Stimulated activated CD4-positive, alpha-beta T cell treated with anti-CD3 and anti-CD28 coated beads, Interleukin-4, amount 100 ng/mL, for 4 hours (primary cell): ENCODE data around the gene PHF21A.

ENCODE experiments used
- DNase-seq, 2 experiments: peaks; one replicate each; pipeline ENCODE4 v3.0.0-alpha.2; 2020

The PHF21A gene

GRCh38 chr11:46121301-46121723, at the start of gene PHF21A:
Gene PHF21A (minus strand): TSS chr11:46121454. CDS start chr11:46084219, 37,235 bp downstream.
- DNase-seq = peak; percentile 87 to 89

GRCh38 chr11:46170797-46171196, 49.5 kb upstream of the PHF21A start:
- no peak for DNase-seq

- DNase-seq = no peak
These were observed 41.4 kb upstream of the PHF21A start for GRCh38 chr11:46162700-46163099.

GRCh38 chr11:46161201-46161600, 39.9 kb upstream of the PHF21A start:
- no peak for DNase-seq

GRCh38 chr11:46160100-46160499, 38.8 kb upstream of the PHF21A start:
- DNase-seq = no peak

GRCh38 chr11:46159680-46160079, 38.4 kb upstream of the PHF21A start:
- no peak for DNase-seq

GRCh38 chr11:46149826-46150225, 28.6 kb upstream of the PHF21A start:
- no peak for DNase-seq

GRCh38 chr11:46149342-46149741, 28.1 kb upstream of the PHF21A start:
- DNase-seq = no peak

- DNase-seq = no peak
These were observed 23.5 kb upstream of the PHF21A start for GRCh38 chr11:46144741-46145140.

GRCh38 chr11:46143049-46143806, 22.0 kb upstream of the PHF21A start:
- DNase-seq = no peak

GRCh38 chr11:46142561-46142960, 21.3 kb upstream of the PHF21A start:
- DNase-seq = no peak

GRCh38 chr11:46141597-46141996, 20.3 kb upstream of the PHF21A start:
- no peak for DNase-seq

GRCh38 chr11:46134540-46134939, 13.3 kb upstream of the PHF21A start:
- DNase-seq = no peak

- DNase-seq = no peak
These were observed 12.8 kb upstream of the PHF21A start for GRCh38 chr11:46134061-46134460.

- no peak for DNase-seq
These were observed 11.9 kb upstream of the PHF21A start for GRCh38 chr11:46133119-46133518.

GRCh38 chr11:46130286-46130940, 9.2 kb upstream of the PHF21A start:
- no peak for DNase-seq

GRCh38 chr11:46129133-46129532, 7.9 kb upstream of the PHF21A start:
- DNase-seq = no peak

GRCh38 chr11:46127150-46127638, 5.9 kb upstream of the PHF21A start:
- peak in 1 of 2 experiments; percentile 32 for DNase-seq

GRCh38 chr11:46125284-46125683, 4.0 kb upstream of the PHF21A start:
- DNase-seq = no peak

GRCh38 chr11:46122945-46123715, 1.9 kb upstream of the PHF21A start:
- no peak for DNase-seq

- peak; percentile 67 to 73 for DNase-seq
These were observed 647 bp upstream of the PHF21A start for GRCh38 chr11:46121724-46122477.
